HG03575 (cell line): ENCODE data around the gene CNDP2.
"Not testable (repeated sequence)": the region's sequence is repeated elsewhere in the genome, so short reads cannot be mapped to it uniquely, and the experiment has no call there.

Experiments
- ATAC-seq: cut with Tn5 transposase; IDR thresholded peaks from one replicate; pipeline ENCODE4 v1.9.1; 2021; ENCODE audit not compliant: unreplicated experiment, insufficient number of reproducible peaks, low FRiP score; ENCODE audit errors: extremely low read depth

Gene CNDP2

GRCh38 chr18:74497324-74497676 lies 1.1 kb downstream of the CNDP2 start:
- no peak for ATAC-seq

- no peak for ATAC-seq
Measured at GRCh38 chr18:74497778-74498177, 1.6 kb downstream of the CNDP2 start.

GRCh38 chr18:74498712-74499627 lies 2.8 kb downstream of the CNDP2 start:
- ATAC-seq = no peak

GRCh38 chr18:74499633-74500032 lies 3.5 kb downstream of the CNDP2 start:
- no peak for ATAC-seq

- no peak for ATAC-seq
Measured at GRCh38 chr18:74500372-74500771, 4.2 kb downstream of the CNDP2 start.

- not testable (repeated sequence) for ATAC-seq
Measured at GRCh38 chr18:74500774-74501173, 4.6 kb downstream of the CNDP2 start.

- ATAC-seq = no peak
Measured at GRCh38 chr18:74501386-74501785, 5.2 kb downstream of the CNDP2 start.

- ATAC-seq = no peak
Measured at GRCh38 chr18:74503137-74503536, 7.0 kb downstream of the CNDP2 start.

- ATAC-seq = no peak
Measured at GRCh38 chr18:74505776-74506175, 9.6 kb downstream of the CNDP2 start.

GRCh38 chr18:74506448-74507084 lies 10.4 kb downstream of the CNDP2 start:
- no peak for ATAC-seq

GRCh38 chr18:74507097-74507881 lies 11.1 kb downstream of the CNDP2 start:
- ATAC-seq = no peak

GRCh38 chr18:74507927-74508326 lies 11.8 kb downstream of the CNDP2 start:
- ATAC-seq = no peak

- ATAC-seq = no peak
Measured at GRCh38 chr18:74508366-74508765, 12.2 kb downstream of the CNDP2 start.

- no peak for ATAC-seq
Measured at GRCh38 chr18:74508821-74509225, 12.7 kb downstream of the CNDP2 start.

GRCh38 chr18:74509856-74510769 lies 13.9 kb downstream of the CNDP2 start:
- ATAC-seq = no peak

GRCh38 chr18:74510770-74511095 lies 14.6 kb downstream of the CNDP2 start:
- ATAC-seq = no peak

GRCh38 chr18:74511823-74512222 lies 15.7 kb downstream of the CNDP2 start:
- no peak for ATAC-seq

- no peak for ATAC-seq
Measured at GRCh38 chr18:74512321-74513053, 16.3 kb downstream of the CNDP2 start.
